ENCODE results near the gene PRKN. TPM values are rescaled to one million over a fixed set of nuclear protein-coding genes. Genes with fewer than 3 reads are reported as not detected.

Gene PRKN
- total and polyA plus RNA-seq, 8 donors: 0.82 to 7.2 (median 2.9) TPM

DNA sequence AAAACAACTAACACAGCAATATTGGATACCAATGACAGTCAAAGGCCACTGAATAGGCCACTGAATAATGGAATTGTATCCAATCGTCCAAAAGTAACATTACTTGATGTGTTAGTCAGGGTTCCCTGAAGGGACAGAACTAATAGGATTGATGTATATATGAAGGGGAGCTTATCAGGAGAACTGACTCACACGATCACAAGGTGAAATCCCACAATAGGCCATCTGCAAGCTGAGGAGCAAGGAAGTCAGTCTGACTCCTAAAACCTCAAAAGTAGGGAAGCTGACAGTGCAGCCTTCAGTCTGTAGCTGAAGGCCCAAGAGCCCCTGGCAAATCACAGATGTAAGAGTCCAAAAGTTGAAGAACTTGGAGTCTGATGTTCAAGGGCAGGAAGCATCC lies 571.4 kb downstream of the PRKN start:
- H3K36me3 ChIP-seq: no peaks in the 10 kb centered on the region
- no peaks in the 10 kb centered on the region for H3K9me3 ChIP-seq
- FAIRE-seq: no peak
- no peaks in the 10 kb centered on the region for H3K27me3 ChIP-seq
- no peak for ATAC-seq
- no peaks in the 10 kb centered on the region for H3K4me1 ChIP-seq
- no peak overlapping the region for H3K4me3 ChIP-seq
- DNase-seq: no peak
- intact Hi-C loops (cut with DNase I): no loop called here
- TF ChIP-seq, protein P1, sequence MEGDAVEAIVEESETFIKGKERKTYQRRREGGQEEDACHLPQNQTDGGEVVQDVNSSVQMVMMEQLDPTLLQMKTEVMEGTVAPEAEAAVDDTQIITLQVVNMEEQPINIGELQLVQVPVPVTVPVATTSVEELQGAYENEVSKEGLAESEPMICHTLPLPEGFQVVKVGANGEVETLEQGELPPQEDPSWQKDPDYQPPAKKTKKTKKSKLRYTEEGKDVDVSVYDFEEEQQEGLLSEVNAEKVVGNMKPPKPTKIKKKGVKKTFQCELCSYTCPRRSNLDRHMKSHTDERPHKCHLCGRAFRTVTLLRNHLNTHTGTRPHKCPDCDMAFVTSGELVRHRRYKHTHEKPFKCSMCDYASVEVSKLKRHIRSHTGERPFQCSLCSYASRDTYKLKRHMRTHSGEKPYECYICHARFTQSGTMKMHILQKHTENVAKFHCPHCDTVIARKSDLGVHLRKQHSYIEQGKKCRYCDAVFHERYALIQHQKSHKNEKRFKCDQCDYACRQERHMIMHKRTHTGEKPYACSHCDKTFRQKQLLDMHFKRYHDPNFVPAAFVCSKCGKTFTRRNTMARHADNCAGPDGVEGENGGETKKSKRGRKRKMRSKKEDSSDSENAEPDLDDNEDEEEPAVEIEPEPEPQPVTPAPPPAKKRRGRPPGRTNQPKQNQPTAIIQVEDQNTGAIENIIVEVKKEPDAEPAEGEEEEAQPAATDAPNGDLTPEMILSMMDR (IDR thresholded peaks at IDR 0.05): no peak
- 80% methylated on average over 2 of the region's 2 CpGs for WGBS, 2 donors
- H3K27ac ChIP-seq: no peak overlapping the region

DNA sequence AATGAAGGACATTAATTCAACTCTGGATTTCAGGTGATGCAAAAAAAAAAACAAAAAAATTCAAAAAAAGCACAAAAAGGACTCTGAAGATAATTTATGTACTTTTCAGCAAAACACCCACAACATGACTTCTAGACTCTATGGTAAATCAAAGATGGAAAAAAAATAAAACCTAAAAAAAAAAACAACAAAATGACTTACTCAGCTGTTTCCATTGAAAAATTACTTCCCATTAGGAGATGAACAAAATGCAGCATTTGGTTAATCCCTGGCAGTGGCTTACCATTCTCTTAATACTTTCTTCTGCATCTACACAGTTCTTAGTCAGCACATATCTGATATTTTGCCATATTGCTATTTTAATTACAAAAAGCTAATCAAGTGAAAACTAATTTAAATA lies 572.6 kb downstream of the PRKN start:
- DNase-seq: no peak
- TF ChIP-seq, protein P1 (IDR thresholded peaks at IDR 0.05): no peak
- no peak for FAIRE-seq
- no peaks in the 10 kb centered on the region for H3K9me3 ChIP-seq
- no peak overlapping the region for H3K27ac ChIP-seq
- no peaks in the 10 kb centered on the region for H3K4me1 ChIP-seq
- H3K4me3 ChIP-seq: no peak overlapping the region
- intact Hi-C loops (cut with DNase I): no loop called here
- no peaks in the 10 kb centered on the region for H3K36me3 ChIP-seq
- no peaks in the 10 kb centered on the region for H3K27me3 ChIP-seq
- no peak for ATAC-seq

DNA sequence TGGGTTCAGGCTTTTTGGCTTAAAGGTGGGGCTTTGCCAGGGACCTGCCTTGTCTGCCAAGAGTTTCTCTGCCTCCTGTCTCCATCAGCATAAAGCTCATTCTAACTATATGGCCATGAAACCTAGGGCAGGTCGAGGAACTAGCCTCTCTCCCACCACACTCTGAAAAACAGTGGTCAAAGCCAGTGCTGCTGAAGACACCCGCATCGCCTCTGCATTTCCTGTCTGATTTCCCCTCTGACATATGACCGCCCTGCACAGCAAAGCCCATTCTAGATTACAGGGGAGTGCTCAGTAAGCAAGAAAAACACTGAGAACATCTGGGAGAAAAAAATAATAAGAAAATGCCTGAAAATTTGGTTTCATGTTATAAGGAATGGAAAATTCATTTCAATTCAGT lies 573.6 kb downstream of the PRKN start:
- H3K4me1 ChIP-seq: no peaks in the 10 kb centered on the region

GRCh38 chr6:162153120-162153519 lies 574.4 kb downstream of the PRKN start:
- 86 to 93% methylated on average over 7 of the region's 7 CpGs for WGBS, 2 donors
- no peaks in the 10 kb centered on the region for H3K36me3 ChIP-seq
- H3K27ac ChIP-seq: no peak overlapping the region
- DNase-seq (no peak), FAIRE-seq (no peak), ATAC-seq (peak in 1 of 4 donors; percentile 27)
- intact Hi-C loops (cut with DNase I): no loop called here
- no peaks in the 10 kb centered on the region for H3K4me1 ChIP-seq
- TF ChIP-seq, protein P1 (IDR thresholded peaks at IDR 0.05): no peak
- no peaks in the 10 kb centered on the region for H3K27me3 ChIP-seq
- H3K4me3 ChIP-seq: no peak overlapping the region
- no peaks in the 10 kb centered on the region for H3K9me3 ChIP-seq

More for the DNA sequence above, 573.6 kb downstream of the PRKN start:
- TF ChIP-seq, protein P1 (IDR thresholded peaks at IDR 0.05): no peak
- DNase-seq (no peak), ATAC-seq (peak in 1 of 4 donors; percentile 47), FAIRE-seq (no peak)
- H3K4me3 ChIP-seq: no peak overlapping the region
- H3K27ac ChIP-seq: no peak overlapping the region
- H3K36me3 ChIP-seq: no peaks in the 10 kb centered on the region
- no peaks in the 10 kb centered on the region for H3K9me3 ChIP-seq
- 85 to 97% methylated on average over 4 of the region's 4 CpGs for WGBS, 2 donors
- H3K27me3 ChIP-seq: no peaks in the 10 kb centered on the region
- intact Hi-C loops (cut with DNase I): no loop called here

DNA sequence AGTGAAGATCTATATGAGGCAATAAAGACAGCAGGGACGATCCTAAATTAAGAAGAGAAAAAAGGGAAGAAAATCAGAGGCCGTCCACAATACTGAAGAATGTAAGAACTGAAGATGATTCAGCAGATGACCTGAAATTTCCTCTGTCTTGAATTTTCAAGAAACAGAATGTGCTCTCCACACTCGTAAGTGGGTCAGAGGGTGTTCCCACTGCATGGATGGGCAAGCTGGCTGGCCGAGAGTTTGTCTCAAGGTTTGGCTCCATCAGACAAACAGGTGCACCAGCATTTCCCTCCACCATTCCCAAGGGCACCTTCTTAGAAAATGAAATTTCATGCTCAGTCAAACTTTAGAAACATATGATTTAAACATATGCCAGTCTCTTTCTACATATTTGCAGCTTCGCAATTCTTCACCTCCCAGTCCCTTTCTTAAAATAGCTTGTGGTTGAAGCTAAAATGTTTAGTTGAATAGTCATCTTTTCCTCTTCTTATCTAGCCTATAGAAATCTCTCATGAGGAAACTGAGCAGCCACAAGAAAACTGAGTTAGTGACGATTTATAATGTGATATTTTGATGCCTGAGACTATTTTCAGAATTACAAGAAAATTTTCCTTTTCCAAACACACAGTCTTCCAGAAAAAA lies 576.4 kb downstream of the PRKN start:
- intact Hi-C loops (cut with DNase I): no loop called here
- 73 to 77% methylated on average over 6 of the region's 6 CpGs for WGBS, 2 donors
- no peaks in the 10 kb centered on the region for H3K36me3 ChIP-seq
- no peaks in the 10 kb centered on the region for H3K9me3 ChIP-seq
- no peak overlapping the region for H3K4me3 ChIP-seq
- DNase-seq (no peak), FAIRE-seq (no peak), ATAC-seq (peak in 1 of 4 donors; percentile 57)
- H3K27ac ChIP-seq: no peak overlapping the region
- TF ChIP-seq, protein P1 (IDR thresholded peaks at IDR 0.05): no peak
- H3K27me3 ChIP-seq: no peaks in the 10 kb centered on the region
- H3K4me1 ChIP-seq: no peaks in the 10 kb centered on the region

Measured in pancreas (tissue), 10 donors.